COLO829 (cell line): ENCODE results near the gene WDR11.

Experiments used
- DNase-seq: peaks from one replicate; pipeline ENCODE4 v3.0.0; 2012; ENCODE audit warnings: low spot score

WDR11 gene

GRCh38 chr10:120944586-120945125 is 93.5 kb downstream of the WDR11 start:
- no peak for DNase-seq

GRCh38 chr10:120945182-120945581 is 94.0 kb downstream of the WDR11 start:
- DNase-seq, result no peak

GRCh38 chr10:120945801-120946302 is 94.7 kb downstream of the WDR11 start:
- DNase-seq, result no peak

- DNase-seq, result no peak
Measured at GRCh38 chr10:120946497-120946896, 95.3 kb downstream of the WDR11 start.

- no peak for DNase-seq
Measured at GRCh38 chr10:120948889-120949608, 97.9 kb downstream of the WDR11 start.

GRCh38 chr10:120949609-120950031 is 98.5 kb downstream of the WDR11 start:
- no peak for DNase-seq

GRCh38 chr10:120950051-120950561 is 98.9 kb downstream of the WDR11 start:
- no peak for DNase-seq

GRCh38 chr10:120951288-120951687 is 100.1 kb downstream of the WDR11 start:
- DNase-seq, result no peak

GRCh38 chr10:120953897-120954296 is 102.7 kb downstream of the WDR11 start:
- DNase-seq, result no peak
